GM19240 (cell line): ENCODE measurements around the gene RNU6-7.

Experiments
- DNase-seq: peaks from one replicate; pipeline ENCODE4 v3.0.0; 2011; ENCODE audit warnings: low spot score; ENCODE audit not compliant: insufficient read length

Gene RNU6-7

DNA sequence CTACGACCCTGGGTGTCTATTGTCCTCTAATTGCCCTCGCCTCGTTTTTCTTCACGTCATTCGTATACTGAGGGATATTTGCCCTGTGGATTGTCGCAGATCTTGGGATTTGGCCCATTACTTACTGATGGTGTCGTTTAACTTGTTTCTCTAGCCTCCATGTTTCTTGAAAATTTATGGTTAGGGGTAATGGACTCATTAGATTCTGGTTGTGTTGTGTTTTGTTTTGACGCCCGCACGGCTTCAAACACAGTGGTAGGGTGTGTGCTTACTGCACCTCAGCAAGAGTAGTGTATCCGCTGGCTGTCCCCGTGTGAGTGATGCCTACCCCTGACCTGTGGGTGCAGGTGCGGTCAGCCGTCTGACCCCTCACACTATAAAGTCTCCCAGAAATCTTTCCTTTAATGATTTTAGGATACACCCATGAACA is 2.1 kb downstream of the RNU6-7 start:
- DNase-seq, result no peak

DNA sequence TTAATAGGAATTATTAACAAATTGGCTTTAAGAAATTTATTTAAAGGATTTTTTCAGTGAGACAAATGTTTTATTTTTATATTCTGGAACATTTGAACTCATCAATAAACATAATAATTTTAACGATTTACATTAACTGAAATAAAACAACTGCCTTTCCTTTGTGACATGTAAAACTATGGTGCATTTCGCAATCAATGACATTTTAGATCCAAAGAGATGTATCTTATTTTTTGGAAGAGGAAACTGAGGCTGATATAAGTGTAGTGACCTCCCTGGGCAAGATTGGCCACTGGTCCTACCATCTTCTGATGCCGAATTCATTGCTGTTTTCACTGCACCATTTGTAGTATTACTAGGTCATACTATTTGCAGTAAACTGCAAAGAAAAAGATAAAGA is 3.7 kb downstream of the RNU6-7 start:
- no peak for DNase-seq

DNA sequence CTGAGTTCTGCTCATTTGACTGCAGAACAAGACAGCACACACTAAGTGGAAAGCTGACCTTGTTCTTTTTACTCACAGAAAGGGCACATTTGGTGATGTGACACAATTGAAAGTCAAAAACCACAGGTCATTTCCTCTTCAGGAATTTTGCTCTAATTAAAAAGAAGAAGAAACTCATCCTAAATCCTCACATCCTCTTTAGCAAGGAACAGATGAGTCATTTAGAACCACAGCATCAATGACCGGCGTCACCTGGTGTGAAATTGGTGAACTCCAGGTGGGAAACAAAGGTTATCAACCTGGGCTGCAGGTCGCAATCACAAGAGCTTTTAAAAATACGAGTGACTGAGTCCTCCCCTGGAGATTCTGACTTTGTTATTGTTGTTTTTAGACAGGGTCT is 4.1 kb downstream of the RNU6-7 start:
- no peak for DNase-seq

DNA sequence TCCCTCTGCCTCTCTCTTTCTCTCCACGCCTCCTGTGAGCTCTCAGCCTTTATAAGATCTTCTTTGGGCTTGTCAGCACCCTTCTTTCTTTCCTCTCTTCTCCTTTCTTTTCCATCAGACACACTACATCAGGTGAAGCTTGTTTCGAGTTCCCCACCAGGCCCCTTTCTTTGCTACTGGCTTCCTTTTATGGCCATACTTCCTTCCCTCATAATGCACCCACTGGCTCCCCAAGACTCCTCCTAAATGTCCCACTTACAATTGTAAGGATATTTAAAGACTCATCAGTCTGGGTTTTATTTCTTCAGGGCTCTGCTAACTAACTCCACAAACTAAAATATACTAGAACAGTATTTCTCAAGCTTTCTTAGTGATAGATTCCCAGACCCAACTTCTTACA is 4.7 kb downstream of the RNU6-7 start:
- DNase-seq, result no peak

DNA sequence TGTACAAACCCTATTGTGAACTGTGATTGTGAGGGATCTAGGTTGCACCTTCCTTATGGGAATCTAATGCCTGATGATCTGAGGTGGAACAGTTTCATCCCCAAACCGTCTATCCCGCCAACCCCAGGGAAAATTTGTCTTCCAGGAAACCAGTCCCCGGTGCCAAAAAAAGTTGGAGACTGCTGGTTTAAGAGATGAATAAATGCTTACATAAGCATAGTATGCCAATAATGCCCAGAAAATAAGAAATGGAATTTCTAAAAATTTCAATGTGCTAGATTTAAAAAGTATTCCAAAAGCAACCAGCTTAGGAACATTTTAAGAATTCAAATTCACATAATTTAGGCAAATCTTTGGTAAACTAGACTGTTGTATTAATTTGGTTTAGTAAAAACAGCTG is 6.6 kb downstream of the RNU6-7 start:
- no peak for DNase-seq

DNA sequence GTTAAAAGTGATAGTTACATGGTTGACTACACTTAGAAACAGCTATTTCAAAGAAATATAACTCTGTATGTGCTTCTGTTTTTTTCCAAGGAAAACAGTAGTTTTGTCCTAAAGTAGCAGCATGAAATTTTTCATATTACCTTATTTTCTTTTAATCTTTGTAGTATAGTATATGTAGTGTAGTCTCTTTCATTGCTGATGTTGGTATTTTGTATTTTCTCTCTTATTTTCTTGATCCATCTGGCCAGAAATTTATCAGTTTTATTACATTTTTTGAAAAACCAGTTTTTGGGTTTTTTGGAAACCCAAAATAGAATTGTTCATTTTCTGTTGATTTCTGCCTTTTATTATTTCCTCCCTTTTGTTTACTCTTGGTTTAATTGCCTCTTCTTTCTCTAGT is 7.6 kb downstream of the RNU6-7 start:
- no peak for DNase-seq

DNA sequence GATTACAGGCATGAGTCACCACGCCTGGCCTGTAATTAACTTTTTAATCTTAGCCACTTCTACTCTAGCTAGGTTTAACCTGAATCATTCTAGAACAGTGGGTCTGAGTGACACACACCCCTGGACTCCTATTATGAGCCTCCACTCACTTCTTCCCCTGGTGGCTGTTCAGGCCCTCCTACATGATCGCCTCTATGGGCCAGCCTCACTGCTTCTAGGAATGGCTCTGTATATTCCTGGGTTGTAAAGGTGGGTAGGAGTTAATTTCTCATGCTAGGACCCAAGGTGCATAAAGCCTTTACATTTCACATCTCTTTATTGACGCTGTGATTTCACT is 9.2 kb downstream of the RNU6-7 start:
- DNase-seq, result no peak

DNA sequence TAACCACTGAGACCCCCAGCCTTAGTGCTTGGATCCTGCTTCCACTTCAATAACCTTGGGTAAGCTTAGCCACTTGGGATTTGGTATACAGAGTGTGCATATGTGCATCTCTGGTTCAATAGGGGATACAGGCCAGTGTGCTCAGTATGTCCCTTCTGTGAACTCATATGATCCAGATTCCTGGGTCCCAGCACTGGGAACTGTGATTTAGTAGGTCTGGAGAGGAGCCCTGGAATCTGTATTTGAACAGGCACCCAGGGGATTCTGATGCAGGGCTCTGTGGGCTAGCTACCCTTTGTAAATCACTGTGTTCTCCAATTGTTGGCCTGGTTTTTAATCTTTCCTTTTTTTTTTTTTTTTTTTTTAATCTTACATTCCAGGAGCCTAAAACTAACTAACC is 11.0 kb downstream of the RNU6-7 start:
- no peak for DNase-seq

DNA sequence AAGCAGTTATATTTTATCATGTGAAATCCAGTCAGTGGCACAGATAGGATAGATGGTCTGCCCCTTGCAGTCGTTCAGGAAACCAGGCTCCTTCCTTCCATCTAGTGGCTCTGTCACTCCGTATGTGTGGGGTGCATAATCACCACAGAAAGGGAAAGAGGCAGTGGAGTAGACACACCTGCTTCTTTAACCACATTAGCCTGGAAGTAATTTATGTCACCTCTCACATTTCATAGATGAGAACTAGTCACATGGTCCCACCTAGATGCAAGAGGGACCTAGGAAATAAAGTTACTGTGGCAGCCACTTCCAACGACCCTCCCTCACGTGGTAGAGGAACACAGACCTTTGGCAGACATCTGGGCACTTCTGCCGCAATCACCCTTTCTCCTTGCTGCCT is 15.5 kb downstream of the RNU6-7 start:
- no peak for DNase-seq

DNA sequence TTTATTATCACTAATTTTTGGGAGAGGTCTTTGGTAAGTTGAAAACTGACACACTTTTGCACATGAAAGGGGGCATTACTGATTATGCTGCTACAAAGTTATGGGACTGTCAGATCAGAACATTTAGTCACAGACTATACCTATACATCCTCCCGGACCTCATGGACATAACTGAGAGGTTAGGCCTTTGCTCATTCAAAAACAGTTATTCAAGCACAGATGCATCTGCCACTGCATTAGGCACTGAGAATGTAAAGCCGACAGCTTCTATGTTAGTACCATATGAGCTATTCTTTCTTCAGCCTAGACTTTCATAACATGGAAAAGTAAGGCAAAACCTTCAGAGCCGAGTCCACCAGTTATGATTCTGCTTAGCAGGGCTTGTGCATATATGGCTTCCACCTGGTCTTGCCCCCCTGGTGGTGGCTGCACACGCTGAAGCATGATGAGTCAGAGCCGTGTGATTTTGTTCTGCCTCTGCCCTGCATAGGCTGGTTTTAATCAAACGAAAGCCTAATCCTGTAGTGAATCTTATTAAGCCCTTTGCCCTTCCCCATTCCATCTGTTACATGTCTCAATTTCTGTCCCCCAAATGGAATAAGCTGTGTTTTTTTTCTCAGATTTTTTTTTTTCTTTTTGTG is 23.0 kb downstream of the RNU6-7 start:
- DNase-seq, result no peak

DNA sequence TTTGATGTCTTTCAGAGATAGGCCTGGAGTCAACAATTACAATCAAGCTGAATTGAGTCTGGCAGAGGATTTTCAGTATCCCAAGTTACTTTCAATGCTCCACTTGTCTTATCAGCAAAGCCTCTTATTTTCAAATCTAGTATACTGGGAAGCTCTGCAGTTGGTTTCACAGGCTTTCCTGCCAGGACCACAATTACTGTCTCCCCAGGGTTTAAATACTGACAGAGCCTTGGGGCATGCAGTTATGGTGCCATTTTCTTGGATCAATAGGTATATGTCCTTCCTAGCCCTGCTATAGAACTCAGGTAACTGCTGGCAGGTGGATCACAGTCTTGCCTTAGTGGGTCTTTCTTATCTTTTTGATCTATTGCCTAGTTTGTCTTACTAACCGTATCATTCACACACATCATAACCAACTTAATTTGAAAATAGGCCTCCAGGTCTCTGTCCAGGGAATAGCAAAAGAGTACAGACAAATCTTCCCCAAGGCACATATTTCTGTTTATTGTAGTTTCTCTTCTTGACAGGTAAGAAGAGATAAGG is 23.6 kb downstream of the RNU6-7 start:
- DNase-seq, result no peak

DNA sequence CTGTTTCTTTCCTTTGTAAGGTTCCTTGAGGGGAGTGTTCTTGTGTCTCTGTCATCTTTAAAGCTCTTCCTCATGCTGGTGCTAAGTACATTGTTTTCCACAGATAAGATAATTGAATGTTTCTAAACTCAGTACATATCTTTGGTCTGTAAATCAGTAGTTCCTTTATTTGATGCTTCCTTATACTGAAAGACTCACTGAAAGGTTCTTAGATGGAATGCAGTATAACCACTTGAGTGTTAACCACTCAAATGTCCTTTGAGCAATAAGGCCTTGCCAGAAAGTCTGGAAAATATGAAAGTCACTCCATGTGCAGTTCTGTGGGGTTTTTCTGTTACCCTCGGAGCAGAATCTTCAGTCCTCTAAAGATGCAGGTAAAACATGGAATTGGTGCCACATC is 24.2 kb downstream of the RNU6-7 start:
- DNase-seq, result no peak

DNA sequence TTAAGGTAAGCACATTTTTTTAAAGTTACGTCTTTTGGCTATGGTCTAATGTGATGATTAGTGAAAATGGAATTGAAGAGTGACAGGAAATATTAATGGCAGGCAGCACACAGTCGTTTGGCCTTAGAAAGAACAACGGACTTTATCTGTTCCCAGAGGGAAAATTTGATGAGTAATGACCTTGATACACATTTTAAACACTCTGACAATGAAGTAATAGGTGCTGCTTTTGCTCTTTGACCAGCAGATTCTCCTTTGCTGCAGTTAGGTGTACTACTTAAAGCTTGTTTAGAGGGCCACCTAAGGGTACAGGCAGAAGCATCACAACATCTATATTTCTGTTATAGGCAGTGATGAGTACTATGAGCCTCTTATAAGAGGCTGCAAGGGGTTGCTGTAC is 28.3 kb downstream of the RNU6-7 start:
- DNase-seq, result no peak

DNA sequence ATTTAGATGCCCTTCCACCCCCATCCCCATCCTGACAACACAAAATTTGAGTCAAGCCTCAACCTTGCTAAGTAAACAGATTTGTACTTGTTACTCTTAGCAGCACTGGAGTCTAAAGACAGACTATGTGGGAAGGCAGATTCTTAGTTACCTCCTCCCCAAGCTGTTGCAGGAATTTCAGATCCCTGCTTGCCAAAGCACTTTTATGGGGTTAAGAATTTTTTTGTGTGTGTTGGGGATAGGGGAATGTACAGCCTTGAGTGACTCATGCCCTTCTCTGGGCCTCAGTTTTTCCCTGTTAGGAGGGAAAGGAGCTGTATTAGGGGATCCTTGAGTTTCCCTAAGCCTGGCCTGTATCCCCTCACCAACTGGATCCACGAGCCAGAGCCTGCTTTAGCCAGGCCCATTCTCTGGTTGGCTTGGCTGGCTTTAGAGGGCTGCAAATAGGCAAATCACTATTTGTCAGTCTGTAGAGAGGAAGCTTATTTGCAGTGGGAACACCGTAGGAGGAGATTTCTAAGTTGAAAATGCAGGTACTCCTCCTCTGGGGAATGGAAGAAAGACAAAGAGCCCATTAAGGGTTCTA is 28.9 kb downstream of the RNU6-7 start:
- no peak for DNase-seq

DNA sequence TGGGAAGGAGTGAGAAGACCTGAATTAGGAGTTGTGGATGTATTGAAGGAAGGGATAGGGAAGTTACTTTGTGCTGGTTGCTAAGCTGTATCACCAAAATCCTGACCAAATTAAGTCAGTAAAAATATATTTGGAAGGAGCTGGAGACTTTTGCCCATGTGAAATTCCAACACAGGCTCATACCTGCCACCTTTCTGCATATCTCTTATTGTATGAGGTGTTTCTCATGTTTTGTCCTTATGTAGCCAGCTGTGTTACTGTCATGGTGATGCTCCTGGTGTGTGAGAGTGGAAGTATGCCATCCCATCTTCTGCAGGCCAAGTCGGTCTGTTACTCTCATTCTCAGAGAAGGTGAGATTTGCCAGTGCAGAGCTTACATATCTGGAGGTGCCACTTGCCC is 30.6 kb downstream of the RNU6-7 start:
- DNase-seq, result no peak

DNA sequence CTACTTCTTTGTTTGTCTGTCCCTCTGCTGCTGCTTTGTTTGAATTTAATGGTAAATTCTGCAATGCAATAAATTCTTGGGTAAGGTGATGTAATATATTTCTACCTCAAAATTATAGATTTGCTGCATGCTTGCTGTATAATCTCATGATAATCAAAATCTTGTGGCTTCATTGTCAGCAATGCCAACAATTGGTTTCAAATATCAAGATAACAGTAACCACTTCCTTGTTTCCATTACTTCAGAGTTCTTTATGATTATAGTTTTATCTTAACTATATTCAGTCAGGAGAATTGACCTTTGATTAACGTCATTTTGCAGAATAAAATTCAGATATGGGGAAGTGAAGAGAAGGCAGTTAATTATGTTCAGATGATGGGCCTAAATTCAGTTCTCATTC is 31.4 kb downstream of the RNU6-7 start:
- DNase-seq, result no peak

DNA sequence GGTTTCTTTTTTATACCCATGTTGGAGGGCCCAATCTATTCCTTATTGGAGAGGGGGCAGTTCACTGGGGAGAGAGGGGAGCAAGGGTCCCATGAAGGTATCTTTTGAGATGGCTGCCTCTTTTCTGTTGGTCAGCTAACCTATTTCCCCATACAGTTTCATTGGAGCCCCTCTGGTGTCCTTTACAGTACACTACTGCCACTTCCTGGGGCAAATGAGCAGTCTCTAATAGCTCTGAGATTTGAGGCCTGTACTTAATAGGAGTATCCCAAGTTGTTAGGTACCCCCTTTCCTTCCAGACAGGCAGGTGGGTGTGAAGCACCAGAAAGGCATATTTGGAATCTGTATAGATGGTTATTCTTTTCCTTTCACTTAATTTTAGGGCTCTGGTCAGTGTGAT is 42.6 kb downstream of the RNU6-7 start:
- no peak for DNase-seq

DNA sequence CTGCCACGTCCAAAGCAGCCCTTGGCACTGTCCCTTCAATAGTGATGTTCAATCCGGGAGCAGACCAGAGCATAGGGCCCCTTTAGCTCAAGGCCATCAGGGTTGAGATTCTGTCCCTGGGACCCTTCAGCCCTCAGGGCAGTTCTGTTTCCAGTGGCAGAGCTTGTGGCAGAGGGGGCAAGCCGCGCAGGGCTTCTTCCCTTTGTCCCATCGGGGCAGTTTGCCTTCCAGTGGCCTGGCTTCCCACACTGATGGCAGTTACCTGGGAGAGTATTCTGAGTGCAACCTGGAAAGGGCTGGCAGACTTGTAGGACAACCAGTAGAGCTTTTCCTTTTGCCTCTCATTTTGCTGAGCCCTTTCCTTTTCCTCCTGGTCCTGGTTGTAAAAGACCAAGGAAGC is 44.9 kb downstream of the RNU6-7 start:
- DNase-seq, result no peak

DNA sequence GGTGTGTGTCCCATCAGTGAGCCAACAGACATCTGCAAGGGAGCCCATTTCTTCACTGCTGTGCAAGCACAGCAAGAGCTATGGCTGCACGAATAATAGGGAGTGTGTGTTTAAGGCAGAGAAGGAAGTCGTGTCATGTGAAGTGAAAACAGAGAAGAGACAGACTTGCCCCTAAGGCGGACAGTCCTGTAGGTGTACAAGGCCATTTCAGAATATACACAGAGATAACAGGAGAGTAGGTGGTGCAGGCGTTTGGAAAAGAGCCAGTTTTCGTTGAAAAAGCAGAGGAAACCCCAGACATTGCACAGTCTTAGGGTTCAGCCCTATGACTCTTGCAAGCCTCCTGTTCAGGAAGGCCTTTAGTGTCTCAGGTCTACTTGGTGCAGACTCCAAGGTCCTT is 47.5 kb downstream of the RNU6-7 start:
- no peak for DNase-seq

DNA sequence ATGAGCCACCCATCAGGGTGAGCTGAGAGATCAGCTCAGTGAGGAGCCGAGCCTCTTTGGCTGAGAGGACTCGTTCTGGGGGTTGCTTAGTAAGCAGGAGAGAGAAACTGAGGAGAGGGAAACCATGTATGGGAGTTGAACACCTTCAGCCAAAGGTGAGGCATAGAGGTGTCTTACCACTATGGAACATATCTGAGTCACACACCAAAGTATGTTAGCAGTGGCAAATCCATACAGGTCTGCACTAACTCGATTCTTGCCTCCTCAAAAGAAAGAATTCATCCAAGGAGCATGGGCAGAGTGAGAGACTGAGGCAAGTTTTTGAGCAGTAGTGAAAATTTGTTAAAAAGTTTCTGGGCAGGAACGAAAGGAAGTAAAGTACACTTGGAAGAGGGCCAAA is 47.9 kb downstream of the RNU6-7 start:
- no peak for DNase-seq

DNA sequence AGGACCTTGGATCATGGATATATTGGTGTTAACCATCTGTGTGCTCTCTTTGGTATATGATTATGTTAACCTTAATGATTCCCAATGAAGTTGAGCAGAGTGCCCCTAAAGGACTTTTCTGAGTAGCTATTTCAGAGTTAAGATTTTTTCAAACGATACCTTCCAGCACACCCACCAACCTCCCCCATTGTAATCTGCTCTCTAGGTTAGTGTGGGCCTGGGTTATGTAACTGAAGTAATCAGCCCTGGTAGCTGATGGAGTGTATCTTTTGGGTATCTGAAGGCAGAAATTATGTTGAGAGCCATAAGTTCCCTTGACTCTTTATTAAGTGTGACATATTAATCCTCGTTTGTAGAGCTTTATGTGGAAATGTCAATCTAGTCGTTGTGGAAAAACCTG is 48.8 kb downstream of the RNU6-7 start:
- no peak for DNase-seq

DNA sequence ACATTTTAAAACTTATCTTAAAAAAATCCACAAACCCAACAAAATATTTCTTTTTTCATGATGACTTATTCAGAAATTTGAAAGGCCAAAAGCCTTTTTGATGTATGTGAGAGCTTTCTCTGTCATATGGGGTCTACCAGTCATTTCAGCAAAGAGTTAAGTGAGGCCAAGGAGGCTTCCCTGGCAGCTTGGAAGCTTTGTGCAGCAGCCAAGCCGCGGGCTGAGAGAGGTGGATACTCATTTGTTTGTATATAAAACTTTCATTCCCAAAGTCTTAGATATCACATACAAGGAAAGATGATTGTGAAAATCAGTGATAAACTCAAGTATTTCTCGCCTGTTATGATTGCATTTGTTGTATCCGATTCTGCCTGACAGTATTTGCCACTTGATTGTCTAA is 49.7 kb downstream of the RNU6-7 start:
- DNase-seq, result no peak
